GM10847 (cell line): Measurements from ENCODE around the gene TAF1B.

ENCODE experiments used
- POLR2A ChIP-seq: IDR thresholded peaks from 2 replicates; pipeline ENCODE4 v1.6.1; 2011; ENCODE audit not compliant: insufficient read length; ENCODE audit errors: extremely low read depth

TAF1B gene

DNA sequence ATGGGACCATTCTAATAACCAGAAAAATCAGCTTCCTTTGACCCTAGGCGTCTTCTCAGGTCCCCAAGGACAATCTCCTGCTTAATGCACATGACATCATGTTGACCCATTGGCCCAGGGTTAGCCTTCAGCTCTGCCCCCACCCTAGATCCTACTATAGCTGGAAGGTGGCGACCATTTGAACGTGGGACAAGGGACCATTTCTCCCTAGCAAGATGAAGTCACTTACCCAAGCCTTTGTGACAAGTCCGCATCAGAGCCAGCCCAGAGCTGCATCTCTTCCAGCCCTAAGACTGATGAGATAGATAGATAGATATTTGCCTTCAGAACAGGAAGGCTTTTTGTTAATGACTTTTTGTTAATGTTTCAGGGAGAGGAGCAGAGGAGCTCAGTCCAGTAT lies 28.2 kb upstream of the TAF1B start:
- TF ChIP-seq POLR2A, result no peak

DNA sequence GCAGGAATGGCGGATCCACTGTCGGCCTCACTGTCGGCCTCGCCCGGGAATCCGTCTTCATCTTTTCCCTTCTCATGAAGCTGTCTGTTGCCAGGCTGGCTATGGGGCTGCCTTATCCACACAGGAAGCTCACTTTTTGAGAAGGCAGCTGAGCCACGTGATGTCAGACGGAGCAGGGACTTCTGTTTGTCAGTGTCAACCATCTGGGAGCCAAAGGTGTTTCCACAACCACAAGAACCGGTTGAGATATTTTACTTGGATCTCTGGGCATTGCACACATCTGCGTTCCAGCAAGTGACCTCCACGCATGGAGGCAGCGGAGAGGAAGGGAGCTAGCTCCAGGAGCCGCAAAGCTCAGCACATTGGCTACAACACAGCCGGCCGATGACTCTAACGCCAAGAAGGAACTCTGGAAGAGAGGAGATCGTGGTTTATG lies 27.4 kb upstream of the TAF1B start:
- TF ChIP-seq POLR2A, result no peak

DNA sequence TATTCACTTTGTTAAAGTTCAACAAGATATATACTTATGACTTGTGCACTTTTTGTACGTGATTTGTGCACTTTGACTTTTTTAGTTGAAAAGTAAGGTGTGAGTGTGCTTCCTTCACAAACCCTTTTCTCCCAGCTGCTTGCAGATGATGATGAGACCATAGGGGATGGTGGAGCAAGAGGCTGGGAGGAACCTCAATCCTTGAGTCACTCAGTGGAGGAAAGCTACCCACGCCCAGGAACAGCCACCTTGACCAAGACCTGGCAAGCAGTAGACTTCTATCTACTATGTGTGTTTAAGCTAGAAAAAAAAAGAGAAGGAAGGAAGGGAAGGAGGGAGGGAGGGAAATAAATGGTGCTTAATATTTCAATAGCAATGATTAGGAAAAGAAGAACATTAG lies 25.2 kb upstream of the TAF1B start:
- TF ChIP-seq POLR2A, result no peak

DNA sequence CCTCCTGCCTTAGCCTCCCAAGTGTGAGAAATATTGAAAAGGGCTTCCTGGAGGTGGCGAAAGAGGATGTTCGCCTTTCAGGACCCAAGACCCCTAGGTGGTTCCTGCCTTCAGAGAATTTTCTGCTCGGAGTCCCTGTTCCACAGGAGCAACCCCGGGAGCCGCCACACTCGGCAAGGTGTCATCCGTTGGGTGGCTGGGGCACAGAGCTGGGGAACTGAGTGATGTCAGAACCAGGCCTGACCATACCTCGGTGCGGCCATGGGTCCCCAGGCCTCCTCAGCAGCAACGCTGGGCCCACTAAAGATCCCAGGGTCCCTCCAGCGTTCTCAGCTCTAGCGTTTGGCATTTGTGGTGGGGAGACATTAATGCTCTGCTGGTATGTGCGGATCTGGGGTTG lies 23.7 kb upstream of the TAF1B start:
- TF ChIP-seq POLR2A, result no peak

DNA sequence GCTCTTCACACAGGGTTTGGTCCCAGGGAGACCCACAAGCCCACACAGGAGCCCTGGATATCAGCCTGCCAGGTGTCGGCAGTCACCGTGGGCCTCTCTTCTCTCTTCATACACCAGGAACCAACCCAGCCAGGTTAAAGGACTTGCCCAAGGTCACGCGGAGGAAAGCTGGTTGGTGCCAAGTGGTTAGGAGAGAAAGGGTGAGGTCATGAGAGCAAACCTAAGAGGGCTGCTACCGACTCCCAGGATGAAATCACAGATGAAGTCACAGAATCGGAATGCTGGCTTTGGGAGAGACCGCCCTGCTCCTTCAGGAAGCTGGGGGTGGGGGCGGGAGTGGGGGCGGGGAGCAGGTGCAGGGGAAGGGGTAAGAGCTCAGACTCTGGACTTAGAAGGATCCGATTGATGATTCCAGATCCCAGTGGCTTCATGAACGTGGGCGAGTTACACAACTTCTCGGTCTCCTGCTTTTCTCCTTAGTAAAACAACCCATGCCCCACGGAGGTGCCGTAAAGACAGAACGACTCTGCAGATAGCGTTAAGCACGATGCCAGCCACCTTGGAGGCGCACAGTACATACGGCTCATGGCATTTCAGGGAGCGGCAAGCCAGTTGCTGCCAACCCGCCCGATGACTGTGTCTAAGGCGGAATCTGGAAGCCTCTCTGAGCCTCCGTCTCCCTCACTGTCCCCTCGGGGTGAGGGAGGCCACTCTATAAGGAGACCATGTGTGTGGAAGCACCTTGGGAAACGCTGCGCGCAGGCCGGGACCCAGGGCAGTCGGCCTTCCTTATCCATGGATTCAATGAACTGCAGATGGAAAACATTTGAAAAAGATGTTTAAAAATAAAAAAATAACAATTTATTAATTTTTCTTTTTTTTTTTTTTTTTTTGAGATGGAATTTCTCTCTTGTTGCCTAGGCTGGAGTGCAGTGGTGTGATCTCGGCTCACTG lies 23.0 kb upstream of the TAF1B start:
- TF ChIP-seq POLR2A, result no peak

DNA sequence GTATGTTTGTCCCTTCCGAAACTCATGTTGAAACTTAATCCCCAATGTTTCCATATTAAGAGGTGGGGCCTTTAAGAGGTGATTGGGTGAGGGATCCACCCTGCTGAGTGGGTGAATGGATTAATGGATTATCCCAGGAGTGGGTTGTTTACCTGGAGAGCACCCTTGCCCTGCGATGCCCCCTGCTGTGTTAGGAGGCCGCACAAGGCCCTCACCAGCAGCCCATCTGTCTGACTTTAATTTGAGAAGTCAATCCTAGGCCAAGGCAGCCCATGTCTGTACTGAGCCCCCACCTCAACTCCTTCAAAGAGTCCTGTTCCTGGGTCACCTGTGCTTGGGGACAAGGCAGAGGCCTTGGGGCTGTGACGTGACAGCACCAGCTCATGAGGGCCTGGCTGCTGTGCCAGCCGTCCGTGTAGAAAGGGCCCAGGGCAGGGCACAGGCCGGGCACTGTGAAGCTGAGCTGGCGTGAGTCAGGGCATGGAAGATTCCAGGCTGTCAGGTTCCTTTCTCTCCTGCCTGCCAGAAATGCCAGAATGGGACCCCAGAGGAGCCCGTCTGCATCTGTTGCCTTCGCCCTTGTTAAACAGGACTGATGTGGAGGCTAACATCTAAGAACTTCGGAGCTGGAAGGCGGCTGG lies 21.3 kb upstream of the TAF1B start:
- TF ChIP-seq POLR2A, result no peak

DNA sequence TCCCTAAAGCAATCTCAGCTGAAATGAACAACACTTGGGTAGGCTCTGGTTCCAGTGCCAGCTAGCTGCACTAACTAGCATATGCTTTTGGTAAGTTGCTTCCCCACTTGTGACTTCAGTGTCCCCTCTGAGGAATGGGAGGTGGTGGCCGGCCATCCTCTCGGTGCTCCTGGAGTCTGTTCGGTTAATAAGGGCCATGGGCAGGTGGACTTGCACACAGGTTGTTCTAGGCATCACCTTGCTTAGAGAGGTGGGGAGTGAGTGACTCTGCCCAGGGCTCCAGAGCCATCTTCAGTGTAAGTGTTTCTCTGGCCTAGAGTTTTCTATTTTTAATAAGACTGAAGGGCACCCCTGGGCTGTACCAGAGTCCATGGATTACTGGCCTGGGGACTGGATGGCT lies 18.8 kb upstream of the TAF1B start:
- no peak for TF ChIP-seq POLR2A

DNA sequence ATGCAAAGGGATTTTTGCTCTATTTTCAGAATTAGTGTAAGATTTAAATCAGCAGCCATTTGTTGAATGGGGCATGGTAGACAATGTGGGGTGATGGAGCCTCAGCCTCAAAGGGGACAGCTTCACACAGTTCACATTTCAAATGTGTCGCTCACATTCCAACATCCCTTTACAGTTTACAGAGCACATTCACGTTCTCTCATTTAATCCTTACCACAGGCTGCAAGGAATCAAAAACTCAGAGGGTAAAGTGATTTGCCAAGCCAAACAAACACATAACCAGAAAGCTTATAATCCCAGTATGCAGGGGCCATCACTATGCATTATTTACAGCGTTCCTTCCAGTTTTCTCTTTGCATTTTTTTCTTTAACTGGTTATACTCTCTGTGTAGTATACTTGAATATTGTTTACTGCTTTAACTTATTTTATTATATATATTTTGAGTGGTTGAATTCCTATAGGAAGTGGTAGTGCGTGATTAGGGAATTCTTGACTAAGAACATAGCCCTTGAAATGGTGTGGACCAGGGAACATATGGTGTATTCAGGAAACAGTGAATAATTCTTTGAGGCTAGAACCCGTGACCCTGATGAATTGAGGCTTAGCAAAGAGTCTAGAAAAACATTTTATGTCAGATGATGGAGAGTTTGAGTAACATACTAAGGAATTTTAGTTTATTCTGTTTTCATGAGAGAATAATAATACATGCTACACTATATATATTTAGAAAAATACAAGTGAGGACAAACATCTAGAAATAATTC lies 18.1 kb upstream of the TAF1B start:
- TF ChIP-seq POLR2A, result no peak

DNA sequence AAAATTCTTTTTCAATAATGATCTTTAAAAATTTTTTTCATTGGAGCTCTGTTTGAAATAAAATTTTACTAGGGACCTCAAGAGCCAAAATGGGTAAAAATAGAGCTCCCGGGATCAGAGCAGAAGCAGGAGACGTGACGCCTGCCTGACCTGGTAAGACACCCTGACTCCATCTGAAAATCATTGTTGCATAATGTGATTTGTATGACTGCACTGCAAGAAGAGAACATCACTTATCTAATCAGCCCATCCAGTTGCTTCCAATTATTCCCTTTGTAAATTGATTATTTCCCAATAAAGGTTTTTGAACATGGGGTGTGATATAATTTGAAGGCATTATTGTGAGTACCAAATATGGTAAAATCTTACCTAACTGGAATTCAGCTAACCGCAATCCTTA lies 17.1 kb upstream of the TAF1B start:
- no peak for TF ChIP-seq POLR2A

DNA sequence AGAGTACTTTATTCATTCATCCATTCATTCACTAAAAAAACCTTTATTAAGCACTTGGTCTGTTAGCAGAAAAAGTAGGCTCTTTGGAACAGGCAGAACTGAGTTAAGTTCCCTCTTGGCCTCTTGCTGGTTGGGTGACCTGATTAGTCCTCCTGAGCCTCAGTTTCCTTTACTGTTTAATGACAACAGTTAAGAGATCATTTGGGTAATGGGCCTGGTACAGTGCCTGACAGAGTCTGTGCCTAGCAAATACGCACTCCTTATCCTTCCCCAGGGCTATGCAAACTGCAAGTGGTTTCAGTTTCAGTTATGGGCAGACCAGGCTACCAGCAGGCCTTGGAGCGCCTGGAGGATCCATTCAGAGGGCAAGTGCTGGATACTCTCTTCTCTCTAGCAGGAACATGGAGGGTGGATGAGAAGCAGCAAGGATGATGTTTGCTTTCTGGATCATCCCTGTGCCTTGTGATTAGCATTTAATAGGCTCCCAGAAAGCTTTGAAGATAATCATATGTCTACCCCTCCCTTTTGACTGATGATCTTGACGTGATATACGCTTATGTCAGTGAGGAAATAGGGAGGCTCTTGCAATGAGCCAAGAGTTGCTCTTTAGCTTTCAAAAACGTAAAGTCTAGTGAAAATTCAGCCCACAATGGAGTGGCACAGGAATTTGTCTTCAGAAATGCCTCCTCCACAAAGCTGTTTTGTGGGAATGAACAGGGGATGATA lies 12.4 kb upstream of the TAF1B start:
- TF ChIP-seq POLR2A, result no peak

DNA sequence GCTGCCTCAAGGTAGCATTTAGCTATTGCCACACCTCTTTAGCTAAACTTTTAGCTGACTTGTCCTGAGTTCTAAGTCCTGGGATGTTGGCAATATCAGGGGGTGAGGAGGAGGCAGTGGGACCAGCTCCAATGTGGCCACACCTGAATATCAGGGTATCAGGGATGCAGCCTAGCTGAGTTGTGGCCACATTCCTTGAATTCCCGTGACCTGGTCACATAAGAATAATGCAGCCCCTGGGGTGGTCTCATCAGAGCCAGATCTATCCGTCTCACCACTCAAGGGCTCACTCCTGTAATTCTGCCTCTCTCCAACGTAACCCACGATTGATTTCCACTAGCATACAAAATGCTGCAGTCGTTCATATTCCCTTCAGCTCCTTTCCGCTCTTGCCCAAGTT lies 11.6 kb upstream of the TAF1B start:
- TF ChIP-seq POLR2A, result no peak

DNA sequence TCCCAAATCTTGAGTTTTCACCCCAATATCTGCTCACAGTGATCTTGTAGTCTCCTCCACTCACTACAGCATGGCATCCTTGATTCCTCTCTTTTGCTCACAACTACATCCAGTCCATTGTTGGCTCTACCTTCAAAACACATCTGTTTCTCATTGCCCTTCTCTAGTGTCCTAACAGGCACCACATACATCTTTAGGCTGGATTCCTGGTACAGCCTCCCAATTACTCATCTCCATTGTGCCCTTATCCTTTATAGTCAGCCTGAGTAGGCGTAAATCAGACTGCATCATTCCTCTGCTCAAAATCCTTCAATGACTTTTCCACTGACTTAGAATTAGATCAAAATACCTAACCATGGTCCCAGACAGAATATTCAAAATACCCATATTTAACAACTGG lies 10.7 kb upstream of the TAF1B start:
- no peak for TF ChIP-seq POLR2A

DNA sequence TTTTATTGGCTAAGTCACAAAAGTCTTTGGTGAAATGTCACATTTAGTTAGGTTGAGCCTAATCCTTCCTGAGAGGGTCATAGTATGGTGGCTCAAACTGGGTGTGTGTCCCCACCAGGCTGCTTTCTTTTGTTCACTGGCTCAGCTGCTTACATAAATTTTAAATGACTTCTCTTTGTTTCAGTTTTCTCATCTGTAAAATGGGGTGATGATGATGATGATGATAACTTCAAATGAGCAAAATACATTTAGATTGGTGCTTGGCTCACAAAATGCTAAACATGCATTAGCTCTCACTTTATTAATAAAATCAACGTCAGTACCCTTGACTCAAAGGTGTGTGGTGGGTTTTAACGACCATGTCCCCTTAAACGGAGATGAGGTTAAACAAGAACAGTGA lies 7.2 kb upstream of the TAF1B start:
- TF ChIP-seq POLR2A, result no peak

DNA sequence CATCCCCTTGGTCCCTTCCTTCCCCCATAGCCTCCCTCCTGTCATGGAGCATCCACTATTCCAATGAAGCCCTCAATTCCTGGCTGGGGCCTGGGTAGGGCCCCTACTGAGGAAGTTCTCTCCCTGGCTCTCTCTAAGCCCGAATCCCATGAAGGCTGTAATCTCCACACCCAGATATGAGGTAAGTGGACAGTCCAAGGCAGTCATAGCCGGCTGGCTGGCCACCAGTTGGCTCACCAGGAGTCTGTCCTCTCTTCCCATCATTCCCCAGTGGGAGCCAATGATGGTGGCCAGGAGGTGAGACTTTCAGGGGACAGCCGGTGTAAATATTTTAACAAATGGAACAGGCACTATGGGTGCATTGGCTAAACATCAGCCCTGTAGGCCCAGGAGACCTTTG lies 6.8 kb upstream of the TAF1B start:
- no peak for TF ChIP-seq POLR2A

DNA sequence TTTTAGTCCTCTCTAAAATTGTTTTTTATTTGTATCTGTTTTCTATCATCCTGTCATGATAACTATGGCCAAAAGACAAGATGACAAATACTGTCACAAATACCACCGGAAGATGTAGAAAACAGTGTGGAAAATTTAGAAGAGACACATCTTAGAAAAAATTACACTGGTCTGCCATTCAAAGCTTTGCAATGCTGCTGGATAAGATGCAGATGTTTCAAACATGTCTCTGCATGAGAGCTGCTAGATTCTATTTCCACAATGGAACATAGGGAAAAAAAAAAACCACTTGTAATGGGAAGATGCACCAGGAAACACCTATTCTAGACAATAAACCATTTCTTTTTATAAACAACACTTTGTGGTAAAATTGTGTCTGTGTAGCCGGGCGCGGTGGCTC lies 5.8 kb upstream of the TAF1B start:
- no peak for TF ChIP-seq POLR2A

DNA sequence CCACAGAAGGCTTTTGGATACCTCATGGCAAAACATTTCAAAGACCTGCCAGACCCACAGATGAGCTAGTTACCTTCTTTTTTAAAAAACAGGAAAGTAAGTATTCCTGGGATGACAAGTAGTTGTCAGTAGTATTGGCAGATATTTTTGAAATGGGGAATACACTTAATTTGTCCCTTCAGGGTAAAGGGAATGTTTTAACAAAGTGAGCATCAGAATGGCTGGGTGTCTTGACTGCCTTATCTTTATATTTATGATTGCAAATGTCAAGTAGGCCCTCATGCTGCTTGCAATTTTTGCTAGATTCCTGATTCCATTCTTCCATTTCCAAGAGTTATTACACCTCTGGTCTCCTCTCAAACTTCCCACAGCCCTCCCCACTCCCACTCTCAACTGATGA lies 4.9 kb upstream of the TAF1B start:
- TF ChIP-seq POLR2A, result no peak
